NCI-H748 treated with DMSO at 0.1 percent for 48 hours (cell line): ENCODE measurements around the gene DEPDC4.
"Not testable (repeated sequence)": the region's sequence is repeated elsewhere in the genome, so short reads cannot be mapped to it uniquely, and the experiment has no call there.

Experiments
- DNase-seq: peaks from one replicate; lab custom pipeline; 2025; lab: John Stamatoyannopoulos, UW

The DEPDC4 gene

GRCh38 chr12:100266835-100267602 lies at the start of gene DEPDC4, which contains the start of gene SCYL2:
Gene DEPDC4, minus strand, starts transcription at chr12:100267079. Its CDS starts 3 bp downstream, at chr12:100267076.
Gene SCYL2, plus strand, starts transcription at chr12:100267177. Its CDS starts 15,794 bp downstream, at chr12:100282971.
- peak; percentile 87 for DNase-seq

DNA sequence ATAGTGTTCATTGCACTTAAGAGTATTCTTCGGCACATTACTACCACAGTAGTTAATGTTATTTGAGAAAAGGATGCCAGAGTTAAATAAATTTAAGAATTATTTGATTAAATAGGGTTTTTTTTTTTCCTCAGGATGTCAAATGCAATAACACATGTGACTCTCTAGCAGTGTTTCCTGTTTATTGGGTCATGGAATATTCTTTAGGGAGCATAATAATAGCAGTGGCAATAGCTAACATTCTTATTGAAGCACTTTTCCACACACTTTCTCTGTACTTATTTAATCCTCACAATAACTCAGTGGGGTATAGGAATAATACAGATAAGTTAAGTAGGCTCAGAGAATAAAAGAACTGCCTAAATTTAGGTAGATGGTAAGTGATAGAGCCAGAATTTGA lies 44.4 kb upstream of the DEPDC4 start:
- DNase-seq: no peak

GRCh38 chr12:100308138-100308537 lies 41.3 kb upstream of the DEPDC4 start:
- DNase-seq: not testable (repeated sequence)

- not testable (repeated sequence) for DNase-seq
These were observed 37.5 kb upstream of the DEPDC4 start for GRCh38 chr12:100304334-100304733.

- DNase-seq: no peak
These were observed 37.0 kb upstream of the DEPDC4 start for GRCh38 chr12:100303831-100304230.

- no peak for DNase-seq
These were observed 35.2 kb upstream of the DEPDC4 start for GRCh38 chr12:100302081-100302480.

DNA sequence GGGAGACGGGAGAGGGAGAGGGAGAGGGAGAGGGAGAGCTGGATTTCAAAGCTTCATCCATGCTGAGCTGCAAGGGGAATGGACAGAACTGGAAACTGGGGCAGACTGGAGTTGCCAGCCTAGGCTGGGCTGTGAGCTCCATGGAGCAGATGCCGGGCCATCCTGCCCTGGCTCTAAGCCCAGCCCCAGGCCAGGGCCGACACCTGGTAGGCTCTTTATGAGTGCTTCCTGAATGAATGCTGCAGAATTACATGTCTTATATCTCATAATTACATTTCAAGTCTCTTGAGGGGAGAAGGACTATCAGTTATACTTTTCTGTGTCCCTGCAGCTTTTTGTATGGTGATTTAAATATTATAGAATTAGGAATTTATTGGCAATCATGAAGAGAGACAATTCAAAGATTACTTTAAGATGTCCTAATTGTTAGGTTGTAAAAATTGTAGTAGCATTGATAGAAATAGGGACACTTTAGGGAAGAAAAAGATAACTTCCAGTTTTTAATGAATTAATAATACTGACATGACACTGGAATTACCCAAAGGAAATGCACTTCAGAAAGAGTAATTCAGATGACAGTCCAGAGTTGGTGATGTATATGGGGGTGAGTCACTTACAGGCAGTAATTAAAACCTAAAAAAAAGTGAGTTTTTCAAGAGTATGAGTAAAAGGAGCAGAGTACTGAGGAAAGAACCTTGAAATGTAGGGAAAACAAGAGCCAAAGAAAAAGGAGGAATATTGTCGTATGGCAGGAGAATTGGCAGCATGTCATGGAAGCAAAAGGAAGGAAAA lies 29.1 kb upstream of the DEPDC4 start:
- no peak for DNase-seq

DNA sequence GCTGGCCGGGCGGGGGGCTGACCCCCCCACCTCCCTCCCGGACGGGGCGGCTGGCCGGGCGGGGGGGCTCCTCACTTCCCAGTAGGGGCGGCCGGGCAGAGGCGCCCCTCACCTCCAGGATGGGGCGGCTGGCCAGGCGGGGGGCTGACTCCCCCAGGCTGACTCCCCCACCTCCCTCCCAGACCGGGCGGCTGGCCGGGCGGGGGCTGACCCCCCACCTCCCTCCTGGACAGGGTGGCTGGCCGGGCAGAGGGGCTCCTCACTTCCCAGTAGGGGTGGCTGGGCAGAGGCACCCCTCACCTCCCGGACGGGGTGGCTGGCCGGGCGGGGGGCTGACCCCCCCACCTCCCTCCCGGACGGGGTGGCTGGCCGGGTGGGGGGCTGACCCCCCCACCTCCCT lies 27.5 kb upstream of the DEPDC4 start:
- DNase-seq: not testable (repeated sequence)

DNA sequence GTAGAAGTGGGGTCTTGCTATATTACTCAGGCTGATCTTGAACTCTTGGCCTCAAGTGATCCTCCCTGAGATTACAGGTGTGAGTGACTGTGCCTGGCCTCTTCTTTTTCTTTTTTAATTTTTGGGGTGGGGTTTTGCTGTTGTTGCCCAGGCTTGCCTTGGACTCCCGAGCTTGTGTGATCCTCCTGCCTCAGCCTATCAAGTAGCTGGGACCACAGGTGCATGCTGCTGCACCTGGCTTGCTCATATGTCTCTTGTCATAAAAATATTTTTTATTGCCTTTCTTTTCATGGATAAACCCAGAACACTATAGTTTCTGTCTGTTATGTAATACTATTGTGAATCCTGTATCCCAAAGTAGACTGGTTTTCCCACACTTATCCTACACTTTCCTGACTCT lies 26.1 kb upstream of the DEPDC4 start:
- DNase-seq: no peak

GRCh38 chr12:100290016-100290415 lies 23.1 kb upstream of the DEPDC4 start:
- DNase-seq: no peak

DNA sequence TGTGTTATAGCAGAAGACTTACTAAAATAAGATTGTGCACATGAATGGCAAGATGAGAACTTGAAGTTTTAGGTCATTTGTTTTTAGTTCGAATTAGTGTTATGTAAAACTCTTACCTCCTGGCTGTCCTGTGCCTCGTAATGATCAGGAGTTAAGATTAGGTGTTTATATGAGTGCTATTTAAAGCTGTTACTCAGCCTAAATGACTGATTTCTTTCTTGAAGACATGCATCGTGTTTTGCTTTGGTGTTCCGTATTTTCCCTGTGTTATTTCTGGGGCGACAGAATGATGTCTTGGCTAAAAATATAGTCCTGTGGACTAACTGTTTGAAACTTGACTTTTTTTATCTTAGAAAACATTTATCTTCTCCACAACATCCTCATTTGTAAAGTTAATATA lies 22.2 kb upstream of the DEPDC4 start:
- DNase-seq: no peak

DNA sequence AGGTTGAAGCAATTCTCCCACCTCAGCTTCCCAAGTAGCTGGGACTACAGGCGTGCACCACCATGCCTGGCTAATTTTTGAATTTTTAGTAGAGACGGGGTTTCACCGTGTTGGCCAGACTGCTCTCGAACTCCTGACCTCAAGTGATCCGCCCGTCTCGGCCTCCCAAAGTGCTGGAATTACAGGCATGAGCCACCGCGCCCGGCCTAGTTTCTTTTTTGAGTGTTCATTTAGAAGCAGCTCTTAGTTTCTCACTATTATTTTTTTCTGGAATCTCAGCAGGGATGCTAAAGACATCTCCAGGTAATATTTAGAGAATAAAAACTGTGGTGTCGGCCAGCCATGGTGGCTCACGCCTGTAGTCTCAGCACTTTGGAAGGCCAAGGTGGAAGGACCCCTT lies 17.7 kb upstream of the DEPDC4 start:
- not testable (repeated sequence) for DNase-seq

GRCh38 chr12:100279607-100280244 lies 12.8 kb upstream of the DEPDC4 start:
- DNase-seq: no peak

DNA sequence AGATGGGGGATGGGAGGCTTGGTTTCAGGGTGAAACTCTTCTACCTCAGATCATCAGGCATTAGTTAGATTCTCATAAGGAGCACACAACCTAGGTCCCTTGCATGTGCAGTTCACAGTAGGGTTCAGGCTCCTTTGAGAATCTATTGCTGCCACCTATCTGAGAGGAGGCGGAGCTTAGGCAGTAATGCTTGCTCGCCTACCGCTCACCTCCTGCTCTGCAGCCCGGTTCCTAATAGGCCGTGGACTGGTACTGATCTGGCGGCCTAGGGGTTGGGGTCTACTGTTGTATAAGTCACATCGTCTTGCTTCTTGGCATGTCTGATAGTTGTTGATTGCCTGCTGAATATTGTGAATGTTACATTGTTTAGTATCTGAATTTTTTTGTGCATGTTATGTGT lies 12.3 kb upstream of the DEPDC4 start:
- no peak for DNase-seq

DNA sequence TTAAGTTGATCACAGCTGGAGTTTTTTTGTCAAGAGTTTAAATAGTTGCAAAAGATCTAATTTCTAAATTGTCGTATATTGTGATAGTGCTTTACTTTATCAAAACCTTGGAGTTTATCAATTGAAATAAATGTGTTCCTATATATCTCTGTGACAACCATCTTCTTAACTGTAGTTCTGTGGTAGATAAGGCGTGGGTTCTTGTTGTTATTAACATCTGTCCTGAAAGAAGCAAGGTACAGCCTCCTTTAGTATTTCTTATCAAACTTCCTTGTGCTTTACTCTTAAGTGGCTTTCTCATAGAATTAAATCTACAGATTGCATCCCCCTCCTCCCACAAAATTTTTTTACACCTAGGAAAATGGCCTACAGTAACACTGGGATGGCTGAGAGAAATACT lies 7.4 kb upstream of the DEPDC4 start:
- no peak for DNase-seq

GRCh38 chr12:100273782-100274181 lies 6.9 kb upstream of the DEPDC4 start:
- DNase-seq: no peak

DNA sequence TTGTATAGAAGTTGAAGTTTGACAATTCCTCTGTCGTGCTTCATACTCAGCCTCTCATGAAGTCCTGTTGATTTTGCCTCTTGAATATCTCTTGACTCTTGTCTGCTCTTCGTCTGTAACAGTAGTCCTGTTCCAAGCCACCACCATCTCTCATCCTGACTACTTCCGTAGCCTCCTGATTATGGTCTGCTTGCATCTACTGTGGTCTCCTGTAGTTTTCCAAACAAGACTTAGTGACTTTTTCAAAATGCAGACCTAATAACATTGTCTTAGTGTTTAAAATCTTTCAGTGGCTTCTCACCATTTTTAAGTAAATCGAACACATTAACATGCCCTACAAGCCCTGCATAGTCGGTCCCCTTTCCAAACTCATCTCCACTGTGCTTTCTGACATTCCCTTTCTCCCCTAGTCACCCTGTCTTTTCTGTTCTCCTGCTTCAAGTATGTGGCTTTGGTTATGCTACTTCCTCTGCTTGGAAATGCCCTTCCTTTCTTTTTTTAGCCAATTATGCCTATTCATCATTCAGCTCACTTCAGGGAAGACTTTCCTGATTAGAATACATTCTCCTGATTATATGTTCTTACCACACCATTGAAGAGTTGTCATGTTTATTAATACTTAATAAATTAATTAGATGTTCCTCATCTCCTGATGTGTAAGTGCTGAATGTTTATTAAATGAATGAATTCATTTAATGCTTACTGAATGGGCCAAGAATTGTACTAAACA lies 2.1 kb upstream of the DEPDC4 start:
- DNase-seq: no peak

DNA sequence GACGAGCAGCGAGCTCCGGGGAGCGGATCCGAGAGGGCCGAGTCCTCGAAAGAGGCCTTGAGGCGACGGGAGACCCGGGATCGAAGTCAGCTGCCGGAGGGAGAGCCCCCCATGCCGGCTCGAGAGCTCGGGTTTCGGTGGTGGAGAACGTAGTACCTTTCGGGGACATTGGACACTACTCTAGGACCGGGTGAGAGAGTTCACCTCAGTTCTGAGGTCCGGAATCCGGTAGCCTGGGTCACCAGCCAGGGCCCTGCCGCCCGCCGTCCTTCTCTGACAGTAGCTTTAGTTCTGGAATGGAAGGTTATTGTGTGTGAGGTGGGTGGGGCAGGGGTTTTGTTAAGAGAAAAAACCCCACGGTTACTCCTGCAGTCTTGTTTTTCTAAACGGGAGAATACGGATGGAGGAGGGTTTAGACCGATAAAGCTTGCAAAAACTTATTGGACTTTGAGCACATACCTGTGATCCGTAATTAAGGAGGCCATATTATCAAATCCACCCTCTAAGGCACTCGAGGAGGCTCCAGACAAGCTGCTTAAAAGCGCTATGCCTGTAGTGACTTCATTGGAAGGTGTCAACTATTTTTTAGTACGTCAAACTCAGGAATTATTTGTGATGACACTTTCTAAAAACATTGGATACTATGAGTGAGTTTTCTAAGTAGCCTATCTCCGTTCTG lies 863 bp upstream of the DEPDC4 start:
- DNase-seq: no peak

DNA sequence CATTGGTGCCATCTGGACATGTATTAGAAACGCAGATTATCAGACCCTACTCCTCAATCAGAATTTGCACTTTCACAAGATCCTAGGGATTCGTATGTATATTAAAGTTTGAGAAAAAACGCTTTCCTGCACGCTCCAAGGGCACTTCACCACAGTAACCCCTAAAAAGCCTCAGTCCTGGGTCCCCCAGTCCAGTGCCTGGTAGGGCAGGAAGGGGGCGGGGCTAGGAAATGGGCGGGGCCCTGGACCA lies 369 bp downstream of the DEPDC4 start:
- DNase-seq: no peak

DNA sequence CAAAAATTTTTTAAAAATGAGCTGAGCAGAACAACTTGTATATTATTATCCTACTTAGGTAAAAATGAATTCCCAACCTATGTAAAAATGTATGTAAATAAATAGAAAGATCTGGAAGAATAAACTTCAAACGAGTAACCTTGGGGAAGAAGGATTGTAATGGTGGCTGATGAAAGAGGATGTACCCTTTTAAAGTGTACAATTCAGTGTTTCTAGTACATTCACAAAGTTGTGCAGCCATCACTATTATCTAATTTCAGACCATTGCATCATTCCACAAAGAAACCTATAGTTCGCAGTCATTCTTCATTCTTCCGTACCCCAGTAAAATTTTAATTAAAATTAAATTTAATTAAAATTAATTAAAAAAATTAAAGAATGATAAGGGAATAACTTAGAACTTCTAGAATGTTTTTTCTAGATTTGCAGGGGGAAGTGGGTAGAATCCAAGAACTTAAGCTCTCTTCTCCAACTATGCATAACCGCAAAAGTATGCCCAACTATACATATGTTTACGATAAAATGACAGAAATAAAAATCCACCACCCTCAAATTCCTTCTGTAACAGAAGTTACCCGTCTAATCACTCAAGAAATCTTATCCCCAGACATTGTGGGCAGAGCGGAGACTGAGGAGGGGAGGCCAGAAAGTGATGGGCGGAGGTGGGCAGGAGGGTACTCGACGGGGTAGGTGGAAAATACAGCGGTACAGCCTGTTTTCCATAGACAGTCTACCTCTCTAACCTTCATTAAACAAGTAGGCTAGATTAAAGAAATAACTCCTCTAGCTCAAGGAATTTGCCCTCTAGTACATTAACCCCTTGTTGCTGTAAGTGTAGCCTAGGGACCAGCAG lies 921 bp downstream of the DEPDC4 start:
- DNase-seq: no peak

DNA sequence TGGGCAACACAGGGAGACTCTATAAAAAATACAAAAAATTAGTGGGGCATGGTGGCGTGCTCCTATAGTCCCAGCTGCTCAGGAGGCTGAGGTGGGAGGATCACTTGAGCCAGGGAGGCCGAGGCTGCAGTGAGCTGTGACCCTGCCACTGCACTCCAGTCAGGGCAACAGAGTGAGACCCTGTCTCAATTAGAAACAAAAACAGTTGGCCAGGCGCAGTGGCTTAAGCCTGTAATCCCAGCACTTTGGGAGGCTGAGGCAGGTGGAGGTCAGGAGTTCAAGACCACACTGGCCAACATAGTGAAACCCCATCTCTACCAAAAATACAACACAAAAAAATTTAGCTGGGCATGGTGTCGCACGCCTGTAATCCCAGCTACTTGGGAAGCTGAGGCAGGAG lies 1.8 kb downstream of the DEPDC4 start:
- not testable (repeated sequence) for DNase-seq
